Activated CD4-positive, alpha-beta T cell treated with anti-CD3 and anti-CD28 coated beads, Interleukin-2, amount 50 U/mL, for 1 hour (primary cell): ENCODE measurements around the gene NCBP2.
"Not testable (repeated sequence)": the region's sequence is repeated elsewhere in the genome, so short reads cannot be mapped to it uniquely, and the experiment has no call there.

Experiments
- DNase-seq: peaks from one replicate; pipeline ENCODE4 v3.0.0-alpha.2; 2020

The NCBP2 gene

DNA sequence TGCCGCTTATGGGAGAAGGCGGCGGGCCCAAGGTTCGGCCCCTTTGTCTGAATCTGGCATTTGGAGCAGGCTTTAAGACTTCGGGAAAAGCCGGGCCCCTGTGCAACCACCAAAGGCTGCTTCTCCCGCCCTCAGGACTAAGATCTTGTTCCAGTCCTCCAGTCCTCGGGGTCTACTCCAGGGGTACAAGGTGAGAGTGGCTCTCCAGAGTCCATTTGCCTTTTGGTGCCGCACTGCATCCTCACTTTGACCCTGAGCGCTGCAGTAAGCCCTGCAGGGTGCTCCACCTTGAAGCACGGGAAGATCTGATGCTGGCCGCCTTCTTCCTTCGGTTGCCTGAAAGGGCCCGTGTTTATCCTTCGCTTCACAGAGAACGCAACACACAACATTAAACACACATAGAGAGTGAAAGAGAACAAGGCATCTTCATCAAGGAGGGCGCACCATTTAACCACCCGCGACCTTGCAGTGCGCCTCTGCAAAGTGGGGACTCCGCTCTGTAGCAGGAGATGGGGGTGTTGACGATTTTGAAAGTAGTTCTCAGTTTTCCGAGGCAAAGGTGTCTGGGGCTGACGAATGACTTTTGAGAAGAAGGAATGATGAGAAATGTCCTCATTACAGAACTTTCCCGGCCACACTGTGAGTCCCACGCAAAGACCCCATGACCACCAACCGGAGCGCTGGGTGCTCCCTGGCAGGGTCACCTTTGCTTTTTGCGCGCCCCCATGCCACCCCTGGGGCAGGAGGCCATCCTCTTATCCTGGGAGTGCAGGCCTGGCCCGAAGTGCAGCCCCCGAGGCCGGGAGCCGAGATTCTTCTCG, 25.3 kb upstream of the NCBP2 start:
- no peak for DNase-seq

DNA sequence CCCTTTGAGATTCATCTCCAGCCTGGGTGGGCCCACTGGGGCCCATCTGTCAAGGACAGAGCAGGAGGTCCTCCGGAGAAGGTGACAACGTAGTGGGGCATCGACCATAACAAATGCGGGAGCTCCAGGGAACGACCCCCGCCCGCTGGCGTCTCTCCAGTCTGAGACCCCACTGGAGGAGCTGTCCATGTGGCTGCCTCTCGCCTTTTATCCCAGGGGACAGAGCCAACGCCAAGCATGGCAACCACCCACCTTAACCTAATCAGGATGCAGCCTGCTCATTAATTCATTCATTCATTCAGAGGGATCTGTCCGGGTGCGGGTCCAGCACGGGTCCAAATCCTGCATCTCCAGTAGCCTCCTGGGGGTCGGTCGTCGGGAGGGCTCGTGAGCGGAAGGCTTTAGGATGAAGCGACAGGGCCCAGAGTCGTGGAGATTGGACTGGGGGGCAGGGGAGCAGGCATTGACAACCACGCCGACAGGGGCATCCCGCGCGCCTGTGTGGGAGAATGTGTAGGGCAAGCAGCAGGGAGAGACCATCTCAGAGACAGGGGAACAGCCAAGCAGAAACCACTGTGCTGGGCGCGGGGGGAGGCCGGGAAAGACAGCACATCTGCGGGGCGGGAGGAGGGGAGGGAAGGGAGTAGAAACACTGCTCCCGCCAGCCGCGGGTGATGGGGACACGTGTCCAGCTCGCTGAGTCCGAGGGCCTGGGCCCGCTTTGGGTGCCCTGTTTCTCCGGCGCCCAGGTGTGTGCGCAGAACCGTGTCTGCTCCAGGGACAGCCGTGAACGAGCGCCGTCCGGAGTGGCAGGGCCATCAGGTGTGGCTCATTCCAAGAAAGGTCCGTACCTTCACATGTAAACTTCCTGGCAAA, 24.4 kb upstream of the NCBP2 start:
- no peak for DNase-seq

DNA sequence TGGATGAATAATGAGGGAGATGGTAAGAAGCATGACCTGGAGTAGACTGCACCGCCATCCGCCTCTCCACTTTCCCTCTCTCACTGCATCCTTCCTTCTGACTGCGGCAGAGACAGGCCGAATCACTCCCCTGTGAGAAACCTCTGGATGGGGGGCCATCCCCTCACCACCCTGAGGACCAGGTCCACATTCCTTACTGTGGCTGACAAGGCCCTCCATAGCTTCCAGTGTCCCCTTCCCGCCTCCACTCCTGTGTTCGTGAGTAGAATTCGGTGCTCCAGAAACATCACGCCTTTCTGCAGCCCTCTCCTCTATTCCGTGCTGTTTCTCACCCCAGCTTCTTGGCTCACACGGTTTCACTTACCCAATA, 23.5 kb upstream of the NCBP2 start:
- no peak for DNase-seq

- no peak for DNase-seq
Observed at GRCh38 chr3:196965112-196965803, 22.9 kb upstream of the NCBP2 start.

- no peak for DNase-seq
Observed at GRCh38 chr3:196963631-196963953, 21.3 kb upstream of the NCBP2 start.

DNA sequence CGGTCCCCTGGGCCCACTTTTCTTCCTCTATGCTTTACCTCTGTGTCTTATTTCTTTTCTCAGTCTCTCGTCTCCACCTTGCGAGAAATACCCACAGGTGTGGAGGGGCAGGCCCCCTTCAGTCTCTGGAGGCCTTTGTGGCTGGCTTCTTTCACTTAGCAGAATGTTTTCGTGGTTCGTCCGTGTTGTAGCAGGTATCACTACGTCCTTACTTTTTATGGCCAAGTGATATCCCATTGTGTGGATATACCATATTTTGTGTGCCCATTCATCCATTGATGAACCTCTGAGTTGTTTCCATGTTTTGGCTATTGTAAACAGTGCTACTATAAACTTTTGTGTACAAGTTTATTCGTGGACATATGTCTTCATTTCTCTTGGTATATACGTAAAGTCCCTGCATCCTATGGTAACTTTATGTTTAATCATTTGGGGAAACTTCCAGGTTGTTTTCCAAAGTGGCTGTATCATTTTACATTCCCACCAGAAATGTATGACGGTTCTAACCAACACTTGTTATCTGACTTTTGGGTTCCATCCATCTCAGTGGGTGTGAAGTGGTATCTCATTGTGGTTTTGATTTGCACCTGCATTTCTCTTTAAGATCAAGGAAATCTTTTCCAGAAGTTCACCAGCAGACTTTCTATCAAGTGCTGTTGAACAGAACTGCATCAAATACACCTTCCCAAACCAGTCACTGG, 20.8 kb upstream of the NCBP2 start:
- DNase-seq = no peak

DNA sequence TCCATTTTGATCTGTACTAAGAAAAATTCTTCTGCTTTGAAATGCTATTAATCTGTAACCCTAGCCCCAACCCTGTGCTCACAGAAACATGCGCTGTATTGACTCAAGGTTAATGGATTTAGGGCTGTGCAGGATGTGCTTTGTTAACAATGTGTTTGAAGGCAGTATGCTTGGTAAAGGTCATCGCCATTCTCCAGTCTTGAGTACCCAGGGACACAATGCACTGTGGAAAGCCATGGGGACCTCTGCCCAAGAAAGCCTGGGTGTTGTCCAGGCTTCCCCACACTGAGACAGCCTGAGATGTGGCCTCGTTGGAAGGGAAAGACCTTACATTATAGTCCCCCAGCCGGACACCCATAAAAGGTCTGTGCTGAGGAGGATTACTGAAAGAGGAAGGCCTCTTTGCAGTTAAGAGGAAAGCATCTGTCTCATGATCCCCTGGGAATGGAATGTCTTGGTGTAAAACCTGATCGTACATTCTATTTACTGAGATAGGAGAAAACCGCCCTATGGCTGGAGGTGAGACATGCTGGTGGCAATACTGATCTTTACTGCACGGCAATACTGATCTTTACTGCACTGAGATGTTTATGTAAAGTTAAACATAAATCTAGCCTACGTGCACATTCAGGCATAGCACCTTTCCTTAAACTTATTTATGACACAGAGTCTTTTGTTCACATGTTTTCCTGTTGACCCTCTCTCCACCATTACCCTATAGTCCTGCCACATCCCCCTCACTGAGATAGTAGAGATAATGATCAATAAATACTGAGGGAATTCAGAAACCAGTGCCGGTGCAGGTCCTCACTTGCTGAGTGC, 20.0 kb upstream of the NCBP2 start:
- no peak for DNase-seq

DNA sequence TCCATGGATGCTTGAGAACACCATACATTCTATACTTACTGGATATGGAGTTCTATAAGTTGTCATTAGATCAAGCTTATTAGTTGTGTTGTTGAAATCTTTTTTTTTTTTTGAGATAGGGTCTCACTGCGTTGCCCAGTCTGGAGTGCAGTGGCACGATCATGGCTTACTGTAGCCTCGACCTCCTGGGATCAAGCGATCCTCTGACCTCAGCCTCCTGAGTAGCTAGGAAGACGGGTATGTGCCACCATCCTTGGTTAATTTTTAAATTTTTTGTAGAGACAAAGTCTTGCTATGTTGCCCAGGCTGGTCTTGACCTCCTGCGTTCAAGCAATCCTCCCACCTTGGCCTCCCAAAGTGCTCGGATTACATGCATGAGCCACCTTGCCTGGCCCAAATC, 12.5 kb upstream of the NCBP2 start:
- no peak for DNase-seq

GRCh38 chr3:196951371-196951770, 9.0 kb upstream of the NCBP2 start:
- DNase-seq = no peak

- no peak for DNase-seq
Observed at GRCh38 chr3:196949750-196950149, 7.4 kb upstream of the NCBP2 start.

- DNase-seq = no peak
Observed at GRCh38 chr3:196949285-196949619, 6.9 kb upstream of the NCBP2 start.

DNA sequence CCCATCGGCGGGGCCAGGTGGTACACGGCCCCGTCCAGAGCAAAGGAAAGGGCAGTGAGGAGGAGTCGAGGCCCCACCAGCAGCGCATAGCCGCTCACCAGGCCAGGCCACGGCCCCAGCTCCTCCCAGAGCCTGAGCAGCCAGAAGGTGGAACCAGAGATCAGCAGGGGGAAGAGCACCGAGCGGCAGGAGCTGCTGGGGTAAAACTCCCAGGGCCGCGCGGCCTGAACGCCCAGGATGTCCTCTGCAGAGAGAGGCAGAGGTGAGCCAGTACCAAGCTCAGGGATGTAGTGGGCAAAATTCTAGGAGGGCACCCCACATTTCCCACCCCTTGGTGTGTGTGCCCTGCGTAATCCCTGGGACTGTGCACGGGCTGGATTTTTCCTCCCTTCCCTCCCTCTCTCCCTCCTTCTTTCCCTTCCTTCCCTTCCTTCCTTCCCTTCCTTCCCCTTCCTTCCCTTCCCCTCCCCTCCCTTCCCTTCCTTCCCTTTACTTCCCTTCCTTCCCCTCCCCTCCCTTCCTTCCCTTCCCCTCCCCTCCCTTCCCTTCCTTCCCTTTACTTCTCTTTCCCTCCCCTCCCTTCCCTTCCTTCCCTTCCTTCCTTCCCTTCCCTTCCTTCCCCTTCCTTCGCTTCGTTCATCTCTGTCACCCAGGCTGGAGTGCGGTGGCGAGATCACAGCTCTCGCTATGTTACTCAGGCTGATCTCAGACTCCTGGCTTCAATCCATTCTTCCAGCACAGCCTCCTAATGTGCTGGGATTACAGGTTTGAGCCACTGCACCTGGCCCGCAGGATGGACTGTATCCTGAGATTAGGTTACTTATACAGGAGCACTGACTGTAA, 6.3 kb upstream of the NCBP2 start:
- DNase-seq = no peak

- no peak for DNase-seq
Observed at GRCh38 chr3:196947860-196948441, 5.6 kb upstream of the NCBP2 start.

- no peak for DNase-seq
Observed at GRCh38 chr3:196947136-196947859, 5.0 kb upstream of the NCBP2 start.

GRCh38 chr3:196944037-196944790, 1.9 kb upstream of the NCBP2 start:
- DNase-seq = not testable (repeated sequence)

- DNase-seq = no peak
Observed at GRCh38 chr3:196942915-196943277, 568 bp upstream of the NCBP2 start.

GRCh38 chr3:196941729-196942225, 551 bp downstream of the NCBP2 start:
- DNase-seq = peak; percentile 57

GRCh38 chr3:196938576-196938975, 3.8 kb downstream of the NCBP2 start:
- no peak for DNase-seq

DNA sequence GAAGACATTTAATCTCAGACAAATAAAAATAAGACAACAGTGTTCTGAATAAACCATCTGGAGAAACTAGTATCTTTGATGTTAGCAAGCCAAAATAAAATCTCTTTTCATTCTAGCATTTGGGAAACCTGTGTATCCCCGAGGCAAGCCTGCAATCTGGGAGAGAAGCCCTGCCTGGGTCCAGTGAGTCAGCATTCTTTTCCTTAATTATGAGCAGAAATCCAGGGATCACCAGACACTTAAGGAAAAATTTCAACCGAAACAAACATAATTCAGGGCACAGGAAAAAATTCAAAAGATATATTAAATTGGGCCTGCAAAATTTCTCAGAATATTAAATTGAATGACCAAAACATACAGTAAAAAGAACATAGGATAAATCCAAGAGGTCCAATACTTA, 4.2 kb downstream of the NCBP2 start:
- no peak for DNase-seq
